SJCRH30 (cell line): ENCODE data around the gene NLRP8. TPM values are rescaled to one million over a fixed set of nuclear protein-coding genes. Genes with fewer than 3 reads are reported as not detected.
"Not testable (repeated sequence)": the region's sequence is repeated elsewhere in the genome, so short reads cannot be mapped to it uniquely, and the experiment has no call there.

Experiments used
- DNase-seq, 2 experiments: peaks; one replicate each; pipeline ENCODE4 v3.0.0-alpha.2; 2015 to 2020
- H3K27ac ChIP-seq: fragments of 250-450 bp; sonication (Bioruptor Pico); 2 replicates; pipeline ENCODE4 v1.5.1; 2020; ENCODE audit warnings: mild to moderate bottlenecking, moderate library complexity
- H3K27me3 ChIP-seq: fragments of 250-450 bp; sonication (Bioruptor Pico); 2 replicates; pipeline ENCODE4 v1.5.1; 2020; ENCODE audit warnings: mild to moderate bottlenecking, moderate library complexity
- H3K36me3 ChIP-seq: fragments of 250-450 bp; sonication (Bioruptor Pico); 2 replicates; pipeline ENCODE4 v1.5.1; 2020; ENCODE audit warnings: mild to moderate bottlenecking, moderate library complexity
- H3K4me1 ChIP-seq: fragments of 250-450 bp; sonication (Bioruptor Pico); 2 replicates; pipeline ENCODE4 v1.5.1; 2020; ENCODE audit warnings: mild to moderate bottlenecking, moderate library complexity
- H3K4me3 ChIP-seq: fragments of 250-450 bp; sonication (Bioruptor Pico); 2 replicates; pipeline ENCODE4 v1.5.1; 2020; ENCODE audit warnings: mild to moderate bottlenecking, moderate library complexity
- H3K9me3 ChIP-seq: fragments of 250-450 bp; sonication (Bioruptor Pico); replicated peaks from 2 replicates; pipeline ENCODE4 v1.5.1; 2020; ENCODE audit warnings: mild to moderate bottlenecking, moderate library complexity
- total RNA-seq: library from RNA; depleted of rRNA; stranded (reverse); fragments of >200 nt; shearing (Covaris generic); gene quantifications from 2 replicates; pipeline ENCODE4 v1.2.3, GENCODE V29; 2014; rRNA removed

The NLRP8 gene
- 0.08 TPM in 1 of 2 replicates, not detected in the other for total RNA-seq

GRCh38 chr19:55947532-55947931, at the start of gene NLRP8:
Gene NLRP8, plus strand, starts transcription at chr19:55947832.
- no peak for DNase-seq
- Histone ChIP-seq H3K4me3 (no peak within 1 kb of the TSS), H3K27ac (no peak within 1 kb of the TSS), H3K9me3 (no peaks in the 10 kb centered on the region), H3K4me1 (no peaks in the 10 kb centered on the region), H3K36me3 (no peaks in the 10 kb centered on the region), H3K27me3 (no peaks in the 10 kb centered on the region)

- DNase-seq, result no peak
- no peaks in the 10 kb centered on the region for H3K4me1 ChIP-seq
- no peak overlapping the region for H3K4me3 ChIP-seq
- H3K27me3 ChIP-seq, result no peaks in the 10 kb centered on the region
- no peaks in the 10 kb centered on the region for H3K9me3 ChIP-seq
- H3K36me3 ChIP-seq, result no peaks in the 10 kb centered on the region
- no peak overlapping the region for H3K27ac ChIP-seq
Measured at GRCh38 chr19:55898911-55899310, 48.7 kb upstream of the NLRP8 start.

- DNase-seq, result no peak
- Histone ChIP-seq H3K27ac (no peak overlapping the region), H3K4me1 (no peaks in the 10 kb centered on the region), H3K9me3 (no peaks in the 10 kb centered on the region), H3K36me3 (no peaks in the 10 kb centered on the region), H3K4me3 (no peak overlapping the region), H3K27me3 (no peaks in the 10 kb centered on the region)
Measured at GRCh38 chr19:55901369-55902079, 46.1 kb upstream of the NLRP8 start.

GRCh38 chr19:55902080-55902751, 45.4 kb upstream of the NLRP8 start:
- Histone ChIP-seq H3K9me3 (no peaks in the 10 kb centered on the region), H3K27me3 (no peaks in the 10 kb centered on the region), H3K36me3 (no peaks in the 10 kb centered on the region), H3K27ac (no peak overlapping the region), H3K4me3 (no peak overlapping the region), H3K4me1 (no peaks in the 10 kb centered on the region)
- no peak for DNase-seq

GRCh38 chr19:55907286-55907685, 40.3 kb upstream of the NLRP8 start:
- no peak for DNase-seq
- Histone ChIP-seq H3K4me3 (no peak overlapping the region), H3K9me3 (no peaks in the 10 kb centered on the region), H3K4me1 (no peaks in the 10 kb centered on the region), H3K27me3 (no peaks in the 10 kb centered on the region), H3K27ac (no peak overlapping the region), H3K36me3 (no peaks in the 10 kb centered on the region)

- Histone ChIP-seq H3K27me3 (no peaks in the 10 kb centered on the region), H3K4me3 (no peak overlapping the region), H3K9me3 (no peaks in the 10 kb centered on the region), H3K36me3 (no peaks in the 10 kb centered on the region), H3K4me1 (no peaks in the 10 kb centered on the region), H3K27ac (no peak overlapping the region)
- no peak for DNase-seq
Measured at GRCh38 chr19:55907746-55908145, 39.9 kb upstream of the NLRP8 start.

GRCh38 chr19:55909801-55910200, 37.8 kb upstream of the NLRP8 start:
- no peak overlapping the region for H3K4me3 ChIP-seq
- H3K36me3 ChIP-seq, result no peaks in the 10 kb centered on the region
- no peaks in the 10 kb centered on the region for H3K4me1 ChIP-seq
- H3K27ac ChIP-seq, result no peak overlapping the region
- H3K27me3 ChIP-seq, result no peaks in the 10 kb centered on the region
- no peaks in the 10 kb centered on the region for H3K9me3 ChIP-seq
- no peak for DNase-seq

- H3K4me1 ChIP-seq, result no peaks in the 10 kb centered on the region
- DNase-seq, result no peak
- no peaks in the 10 kb centered on the region for H3K9me3 ChIP-seq
- H3K27me3 ChIP-seq, result no peaks in the 10 kb centered on the region
- H3K36me3 ChIP-seq, result no peaks in the 10 kb centered on the region
- no peak overlapping the region for H3K4me3 ChIP-seq
- H3K27ac ChIP-seq, result no peak overlapping the region
Measured at GRCh38 chr19:55912916-55913315, 34.7 kb upstream of the NLRP8 start.

- DNase-seq, result peak; percentile 7 to 42
- H3K9me3 ChIP-seq, result no peaks in the 10 kb centered on the region
Measured at GRCh38 chr19:55913643-55914268, 33.9 kb upstream of the NLRP8 start.

GRCh38 chr19:55923556-55923955, 24.1 kb upstream of the NLRP8 start:
- DNase-seq, result no peak
- Histone ChIP-seq H3K4me3 (no peak overlapping the region), H3K4me1 (no peaks in the 10 kb centered on the region), H3K9me3 (peaks cover 4% of the 10 kb centered on the region; the same call in 1 of the 2 replicates), H3K27ac (no peak overlapping the region), H3K36me3 (no peaks in the 10 kb centered on the region), H3K27me3 (no peaks in the 10 kb centered on the region)

More at GRCh38 chr19:55913643-55914268, 33.9 kb upstream of the NLRP8 start:
- no peaks in the 10 kb centered on the region for H3K27me3 ChIP-seq
- H3K27ac ChIP-seq, result no peak overlapping the region
- no peaks in the 10 kb centered on the region for H3K4me1 ChIP-seq
- no peak overlapping the region for H3K4me3 ChIP-seq
- no peaks in the 10 kb centered on the region for H3K36me3 ChIP-seq

GRCh38 chr19:55927991-55928390, 19.6 kb upstream of the NLRP8 start:
- no peaks in the 10 kb centered on the region for H3K27me3 ChIP-seq
- H3K9me3 ChIP-seq, result peaks cover 1% of the 10 kb centered on the region; the same call in 1 of the 2 replicates
- no peak overlapping the region for H3K4me3 ChIP-seq
- H3K4me1 ChIP-seq, result no peaks in the 10 kb centered on the region
- no peaks in the 10 kb centered on the region for H3K36me3 ChIP-seq
- DNase-seq, result no peak
- H3K27ac ChIP-seq, result no peak overlapping the region

GRCh38 chr19:55929258-55929657, 18.4 kb upstream of the NLRP8 start:
- not testable (repeated sequence) for H3K36me3 ChIP-seq, H3K4me3 ChIP-seq, DNase-seq, H3K4me1 ChIP-seq, H3K27ac ChIP-seq, H3K27me3 ChIP-seq, H3K9me3 ChIP-seq

- Histone ChIP-seq H3K27ac (no peak overlapping the region), H3K36me3 (no peaks in the 10 kb centered on the region), H3K4me1 (no peaks in the 10 kb centered on the region), H3K4me3 (no peak overlapping the region), H3K27me3 (no peaks in the 10 kb centered on the region; the same call in 1 of the 2 replicates), H3K9me3 (no peaks in the 10 kb centered on the region)
- no peak for DNase-seq
Measured at GRCh38 chr19:55930996-55931515, 16.6 kb upstream of the NLRP8 start.

GRCh38 chr19:55931936-55932386, 15.7 kb upstream of the NLRP8 start, which contains the start of gene NLRP13:
Gene NLRP13, minus strand, starts transcription at chr19:55932336. Its CDS starts 25 bp downstream, at chr19:55932311.
- Histone ChIP-seq H3K27me3 (no peaks in the 10 kb centered on the region; the same call in 1 of the 2 replicates), H3K27ac (no peak within 1 kb of the TSS), H3K9me3 (no peaks in the 10 kb centered on the region), H3K36me3 (no peaks in the 10 kb centered on the region), H3K4me1 (no peaks in the 10 kb centered on the region), H3K4me3 (no peak within 1 kb of the TSS)
- DNase-seq, result no peak

- H3K4me3 ChIP-seq, result no peak overlapping the region
- no peaks in the 10 kb centered on the region for H3K36me3 ChIP-seq
- no peaks in the 10 kb centered on the region; the same call in 1 of the 2 replicates for H3K27me3 ChIP-seq
- no peaks in the 10 kb centered on the region for H3K4me1 ChIP-seq
- no peaks in the 10 kb centered on the region for H3K9me3 ChIP-seq
- H3K27ac ChIP-seq, result no peak overlapping the region
- no peak for DNase-seq
Measured at GRCh38 chr19:55935206-55935605, 12.4 kb upstream of the NLRP8 start.
